Measurements from ENCODE around the gene SNRPA1.
A peak's percentile ranks its signal among the peaks of the same experiment; 100 is the strongest.

The SNRPA1 gene

DNA sequence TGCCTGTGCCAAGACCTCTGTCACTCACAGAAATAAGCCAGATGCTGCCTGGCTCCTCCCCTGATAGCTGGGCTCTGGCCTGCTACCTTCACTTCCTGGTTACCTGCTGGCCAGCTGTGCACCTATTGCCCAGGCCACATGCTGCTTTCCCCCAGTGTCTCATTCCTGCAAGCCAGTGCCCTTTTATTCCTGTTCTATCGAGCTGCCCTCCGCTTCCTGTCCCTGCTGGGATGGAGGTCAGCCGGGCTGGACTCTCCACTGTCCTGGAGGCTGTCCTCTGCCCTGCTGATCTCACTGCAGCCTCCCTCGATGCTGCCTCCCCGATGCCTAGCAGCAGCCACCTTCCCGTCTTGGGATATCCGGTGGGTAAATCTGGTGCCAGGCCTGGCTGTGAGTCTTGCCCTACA, 37.0 kb upstream of the SNRPA1 start:
- DNase-seq (ENCODE audit: low read depth), result no peak
- TF ChIP-seq, protein P1, sequence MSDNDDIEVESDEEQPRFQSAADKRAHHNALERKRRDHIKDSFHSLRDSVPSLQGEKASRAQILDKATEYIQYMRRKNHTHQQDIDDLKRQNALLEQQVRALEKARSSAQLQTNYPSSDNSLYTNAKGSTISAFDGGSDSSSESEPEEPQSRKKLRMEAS (IDR thresholded peaks at IDR 0.05; ENCODE audit: low read depth, low read length), result no peak
- TF ChIP-seq MYC (IDR thresholded peaks at IDR 0.05; ENCODE audit: low read depth, low read length) (no peak), POLR2A (IDR thresholded peaks at IDR 0.05; ENCODE audit: extremely low read depth, insufficient read length) (no peak)
- TF ChIP-seq, protein P2, sequence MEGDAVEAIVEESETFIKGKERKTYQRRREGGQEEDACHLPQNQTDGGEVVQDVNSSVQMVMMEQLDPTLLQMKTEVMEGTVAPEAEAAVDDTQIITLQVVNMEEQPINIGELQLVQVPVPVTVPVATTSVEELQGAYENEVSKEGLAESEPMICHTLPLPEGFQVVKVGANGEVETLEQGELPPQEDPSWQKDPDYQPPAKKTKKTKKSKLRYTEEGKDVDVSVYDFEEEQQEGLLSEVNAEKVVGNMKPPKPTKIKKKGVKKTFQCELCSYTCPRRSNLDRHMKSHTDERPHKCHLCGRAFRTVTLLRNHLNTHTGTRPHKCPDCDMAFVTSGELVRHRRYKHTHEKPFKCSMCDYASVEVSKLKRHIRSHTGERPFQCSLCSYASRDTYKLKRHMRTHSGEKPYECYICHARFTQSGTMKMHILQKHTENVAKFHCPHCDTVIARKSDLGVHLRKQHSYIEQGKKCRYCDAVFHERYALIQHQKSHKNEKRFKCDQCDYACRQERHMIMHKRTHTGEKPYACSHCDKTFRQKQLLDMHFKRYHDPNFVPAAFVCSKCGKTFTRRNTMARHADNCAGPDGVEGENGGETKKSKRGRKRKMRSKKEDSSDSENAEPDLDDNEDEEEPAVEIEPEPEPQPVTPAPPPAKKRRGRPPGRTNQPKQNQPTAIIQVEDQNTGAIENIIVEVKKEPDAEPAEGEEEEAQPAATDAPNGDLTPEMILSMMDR (IDR thresholded peaks at IDR 0.05; ENCODE audit: low read depth, low read length), result no peak
- H3K4me3 ChIP-seq (ENCODE audit: low read depth, low read length), result no peak overlapping the region

DNA sequence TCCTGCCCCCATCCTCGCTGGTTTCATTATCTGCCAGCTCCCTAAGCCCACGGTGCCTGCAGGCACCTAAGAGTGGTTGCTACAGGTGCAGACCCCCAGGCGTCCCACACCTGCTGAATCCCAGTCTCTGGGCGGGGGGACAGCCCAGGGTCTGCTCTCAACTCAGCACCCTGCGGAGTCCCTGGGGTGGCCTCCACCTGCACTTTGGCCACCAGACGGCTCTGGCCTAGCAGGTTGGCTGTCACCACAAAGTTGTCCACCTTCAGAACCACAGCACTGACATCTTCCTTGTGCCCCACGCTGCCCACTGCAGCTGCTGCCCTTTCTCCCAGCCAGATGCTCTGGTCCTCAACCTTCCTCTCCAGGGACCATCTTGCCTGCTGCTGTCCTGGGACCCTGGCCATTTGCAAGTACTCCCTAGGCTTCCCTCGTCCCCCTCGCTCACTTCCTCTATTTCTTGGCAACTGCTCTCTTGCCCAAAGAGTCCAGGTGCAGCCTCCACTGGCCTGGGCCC, 34.9 kb upstream of the SNRPA1 start:
- peak; percentile 30 for DNase-seq (ENCODE audit: low read depth)
- no peak overlapping the region for H3K4me3 ChIP-seq (ENCODE audit: low read depth, low read length)
- no peak for TF ChIP-seq POLR2A (IDR thresholded peaks at IDR 0.05; ENCODE audit: extremely low read depth, insufficient read length)
- TF ChIP-seq MYC (IDR thresholded peaks at IDR 0.05; ENCODE audit: low read depth, low read length), result no peak
- TF ChIP-seq, protein P2 (IDR thresholded peaks at IDR 0.05; ENCODE audit: low read depth, low read length), result no peak
- TF ChIP-seq, protein P1 (IDR thresholded peaks at IDR 0.05; ENCODE audit: low read depth, low read length), result no peak

DNA sequence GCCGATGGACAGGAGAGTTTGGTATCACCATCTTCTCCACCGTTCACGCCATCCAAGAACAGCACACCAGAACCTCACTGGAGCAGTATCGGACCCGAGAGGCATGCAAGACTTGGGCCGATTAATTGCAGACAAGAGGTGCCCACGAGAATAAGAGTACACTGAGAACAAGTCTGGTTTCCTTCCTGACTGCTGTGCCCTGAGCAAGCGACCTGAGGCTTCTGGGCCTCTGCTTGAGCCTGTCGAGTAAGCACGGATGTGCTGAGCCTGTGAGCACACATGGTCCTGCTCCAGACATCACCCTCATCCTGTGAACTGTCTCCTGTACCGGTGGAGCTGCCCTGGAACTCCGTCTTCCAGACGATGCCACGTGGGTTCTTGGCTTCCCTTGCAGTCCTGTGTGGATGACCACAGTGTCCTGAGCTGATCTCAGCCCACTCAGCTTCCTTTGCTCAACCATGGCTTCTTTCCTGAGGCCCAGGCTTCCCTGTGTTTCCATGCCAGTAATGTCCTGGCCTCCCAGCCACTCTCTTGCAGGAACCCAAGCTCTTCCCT, 34.3 kb upstream of the SNRPA1 start:
- no peak for DNase-seq (ENCODE audit: low read depth)
- TF ChIP-seq POLR2A (IDR thresholded peaks at IDR 0.05; ENCODE audit: extremely low read depth, insufficient read length) (no peak), MYC (IDR thresholded peaks at IDR 0.05; ENCODE audit: low read depth, low read length) (no peak)
- TF ChIP-seq, protein P1 (IDR thresholded peaks at IDR 0.05; ENCODE audit: low read depth, low read length), result no peak
- TF ChIP-seq, protein P2 (IDR thresholded peaks at IDR 0.05; ENCODE audit: low read depth, low read length), result no peak

DNA sequence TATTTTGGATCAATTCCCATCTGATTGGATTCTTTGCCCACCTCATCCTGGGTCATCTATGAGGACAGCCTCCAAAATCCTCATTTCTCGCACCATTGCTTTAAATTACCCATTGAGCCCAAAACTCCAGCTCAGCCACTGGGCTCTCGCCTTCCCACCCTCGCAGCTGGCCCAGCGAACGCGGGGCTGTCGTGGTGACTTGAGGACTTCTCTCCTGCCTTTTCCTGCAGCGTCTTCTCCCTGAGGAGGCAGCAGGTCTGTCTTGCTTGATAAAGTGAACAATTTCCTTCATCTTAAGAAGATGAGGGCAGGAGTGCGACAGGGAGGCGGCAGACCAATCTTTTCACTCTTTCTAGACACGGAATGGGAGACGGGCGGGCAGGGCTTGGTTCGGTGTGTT, 33.0 kb upstream of the SNRPA1 start:
- TF ChIP-seq, protein P2 (IDR thresholded peaks at IDR 0.05; ENCODE audit: low read depth, low read length), result no peak
- TF ChIP-seq, protein P1 (IDR thresholded peaks at IDR 0.05; ENCODE audit: low read depth, low read length), result no peak
- TF ChIP-seq POLR2A (IDR thresholded peaks at IDR 0.05; ENCODE audit: extremely low read depth, insufficient read length), result no peak
- no peak for TF ChIP-seq MYC (IDR thresholded peaks at IDR 0.05; ENCODE audit: low read depth, low read length)
- DNase-seq (ENCODE audit: low read depth), result no peak
- no peak overlapping the region for H3K4me3 ChIP-seq (ENCODE audit: low read depth, low read length)

More for the DNA sequence above, 34.3 kb upstream of the SNRPA1 start:
- no peak overlapping the region for H3K4me3 ChIP-seq (ENCODE audit: low read depth, low read length)

DNA sequence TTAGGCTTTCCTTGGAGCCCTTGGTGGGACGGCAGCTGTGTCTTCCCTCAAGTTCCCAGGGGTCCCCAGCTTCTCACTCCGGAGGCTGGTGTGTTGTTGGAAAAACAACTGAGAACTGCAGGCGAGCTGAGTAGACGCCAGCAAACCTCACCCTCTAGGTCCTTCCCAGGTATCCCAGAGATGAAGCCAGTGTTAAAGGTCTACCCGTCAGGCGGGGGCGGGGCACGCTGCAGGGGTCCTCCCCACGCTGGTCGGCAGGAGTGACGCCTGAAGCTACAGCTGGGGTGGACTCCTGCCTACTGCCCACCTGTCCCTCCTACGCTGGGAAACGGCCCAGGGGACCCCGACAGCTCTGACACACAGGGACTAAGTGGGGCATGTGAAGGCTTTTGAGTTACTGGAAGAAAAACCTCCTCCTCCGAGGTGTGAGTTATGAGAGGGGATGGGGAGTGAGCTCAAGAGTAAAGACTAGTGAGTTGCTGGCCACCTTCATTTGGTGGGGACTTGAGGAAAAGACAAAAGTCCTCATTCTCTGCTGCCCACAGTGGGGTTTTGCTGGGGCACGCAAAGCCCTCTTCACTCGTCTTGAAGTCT, 32.2 kb upstream of the SNRPA1 start:
- H3K4me3 ChIP-seq (ENCODE audit: low read depth, low read length), result no peak overlapping the region
- DNase-seq (ENCODE audit: low read depth), result no peak
- TF ChIP-seq POLR2A (IDR thresholded peaks at IDR 0.05; ENCODE audit: extremely low read depth, insufficient read length) (no peak), MYC (IDR thresholded peaks at IDR 0.05; ENCODE audit: low read depth, low read length) (no peak)
- TF ChIP-seq, protein P1 (IDR thresholded peaks at IDR 0.05; ENCODE audit: low read depth, low read length), result no peak
- TF ChIP-seq, protein P2 (IDR thresholded peaks at IDR 0.05; ENCODE audit: low read depth, low read length), result no peak
